HG03442 (cell line): ENCODE data around the gene TSC22D3.
"Not testable (repeated sequence)": the region's sequence is repeated elsewhere in the genome, so short reads cannot be mapped to it uniquely, and the experiment has no call there.

ENCODE experiments used
- ATAC-seq: cut with Tn5 transposase; IDR thresholded peaks from one replicate; pipeline ENCODE4 v1.9.1; 2021; ENCODE audit warnings: mild to moderate bottlenecking, moderate library complexity; ENCODE audit not compliant: unreplicated experiment

The TSC22D3 gene

GRCh38 chrX:107775734-107776511 is at the start of gene TSC22D3:
Gene TSC22D3 (minus strand): TSS chrX:107775787. CDS start chrX:107775419, 368 bp downstream.
- ATAC-seq: peak; percentile 85

DNA sequence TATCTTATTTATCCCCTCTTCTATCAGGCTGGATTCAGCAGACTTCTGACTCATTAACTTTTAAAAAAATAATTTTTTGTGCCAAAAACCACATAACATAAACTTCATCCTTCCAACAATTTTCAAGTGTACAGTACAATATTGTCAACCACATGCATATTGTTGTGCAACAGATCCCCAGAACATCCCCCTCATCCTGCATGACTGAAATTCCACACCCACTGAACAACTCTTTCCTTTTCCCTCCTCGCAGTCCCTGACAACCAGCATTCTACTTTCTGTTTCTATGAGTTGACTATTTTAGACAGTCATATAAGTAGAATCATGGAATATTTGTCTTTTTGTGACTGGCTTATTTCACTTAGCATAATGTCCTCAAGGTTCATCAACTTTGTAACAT is 47.9 kb upstream of the TSC22D3 start:
- no peak for ATAC-seq

DNA sequence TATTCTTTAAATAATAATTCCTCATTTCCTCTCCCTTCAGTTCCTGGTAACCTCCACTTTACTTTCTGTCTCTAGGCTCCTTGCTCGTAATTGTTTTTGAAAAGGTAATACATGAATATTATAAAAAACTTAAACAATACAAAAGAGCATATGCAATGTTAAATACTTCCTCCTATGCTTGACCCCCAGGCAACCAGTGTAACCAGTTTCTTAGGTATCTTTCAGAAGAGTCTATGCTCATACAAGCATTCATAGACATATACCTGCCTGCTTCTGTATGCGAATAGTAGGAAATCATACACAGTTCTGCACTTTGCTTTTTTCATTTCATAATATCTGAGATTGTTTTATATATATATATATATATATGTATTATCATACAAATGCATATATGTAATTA is 47.5 kb upstream of the TSC22D3 start:
- no peak for ATAC-seq

DNA sequence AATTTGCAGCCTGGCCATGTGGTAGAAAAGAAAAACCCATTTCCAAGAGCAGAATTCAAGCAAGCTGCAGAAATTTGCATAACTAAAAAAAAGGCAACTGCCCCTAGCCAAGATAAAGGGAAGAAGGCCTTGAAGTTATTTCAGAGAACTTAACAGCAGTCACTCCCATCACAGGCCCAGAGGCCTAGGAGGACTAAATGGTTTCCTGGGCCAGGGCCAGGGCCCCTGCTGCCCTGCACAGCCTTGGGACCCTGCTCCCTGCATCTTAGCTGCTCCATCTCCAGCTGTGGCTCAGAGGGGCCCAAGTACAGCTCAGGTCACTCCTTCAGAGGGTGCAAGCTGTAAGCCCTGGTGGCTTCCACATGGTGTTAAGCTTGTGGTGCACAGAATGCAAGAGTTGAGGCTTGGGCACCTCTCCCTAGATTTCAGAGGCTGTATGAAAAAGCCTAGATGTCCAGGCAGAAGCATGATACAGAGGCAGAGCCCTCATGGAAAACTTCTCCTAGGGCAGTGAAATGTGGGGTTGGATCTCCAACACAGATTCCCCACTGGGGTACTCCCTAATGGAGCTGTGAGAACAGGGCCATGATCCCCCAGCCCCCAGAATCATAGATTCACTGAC is 43.4 kb upstream of the TSC22D3 start:
- no peak for ATAC-seq

- ATAC-seq: not testable (repeated sequence)
Observed at GRCh38 chrX:107810053-107810452, 34.5 kb upstream of the TSC22D3 start.

DNA sequence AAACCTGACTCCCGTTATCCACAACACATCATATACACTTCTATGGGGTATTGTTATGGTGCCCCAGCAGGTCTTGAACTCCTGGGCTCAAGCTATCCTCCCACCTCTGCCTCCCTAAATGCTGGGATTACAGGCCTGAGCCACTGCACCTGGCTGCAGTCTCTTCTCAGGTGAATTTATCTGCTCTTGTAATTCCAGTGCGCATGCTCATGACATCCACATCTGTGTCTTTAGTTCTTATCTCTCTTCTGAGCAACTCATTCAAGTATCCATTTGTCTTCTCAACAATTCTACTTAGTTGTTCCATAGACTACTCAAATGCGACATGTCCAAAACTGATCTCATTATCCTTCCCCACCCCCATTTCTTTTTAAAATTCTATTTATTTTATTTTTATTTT is 29.6 kb upstream of the TSC22D3 start:
- ATAC-seq: no peak

DNA sequence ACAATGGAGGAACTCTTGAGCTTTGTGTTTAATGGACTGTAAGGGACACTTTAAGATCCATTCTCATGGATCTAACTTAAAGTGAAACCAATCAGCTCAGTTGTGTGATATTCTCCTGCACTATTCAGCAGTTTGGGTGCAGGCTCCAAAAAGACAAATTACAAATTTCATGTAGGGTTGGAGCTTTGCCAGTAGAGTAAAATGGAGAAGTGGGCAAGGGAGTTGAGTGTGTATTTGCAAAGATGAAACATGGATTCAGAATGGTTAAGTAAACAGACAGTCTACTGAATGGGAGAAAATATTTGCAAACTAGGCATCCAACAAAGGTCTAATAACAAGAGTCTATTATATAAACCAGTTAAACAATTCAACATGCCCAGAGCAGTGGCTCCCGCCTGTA is 28.8 kb upstream of the TSC22D3 start:
- ATAC-seq: no peak

- no peak for ATAC-seq
Observed at GRCh38 chrX:107787827-107788226, 12.2 kb upstream of the TSC22D3 start.

- ATAC-seq: no peak
Observed at GRCh38 chrX:107780525-107780924, 4.9 kb upstream of the TSC22D3 start.

DNA sequence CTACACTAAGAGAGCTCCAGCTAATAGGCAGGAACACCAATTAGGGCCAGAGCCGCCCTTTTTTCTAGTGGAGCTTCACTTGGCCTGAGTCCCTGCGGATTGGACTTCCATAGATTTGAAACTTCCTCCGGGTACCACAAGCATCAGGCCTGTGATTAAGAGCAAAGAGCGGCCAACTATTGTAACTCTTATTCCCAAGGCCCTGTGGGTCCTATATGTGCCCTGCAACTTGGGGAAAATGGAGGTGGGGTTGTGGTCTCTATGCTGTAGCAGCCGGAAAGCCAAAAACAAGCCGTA is 1.9 kb upstream of the TSC22D3 start, which contains the start of gene NCBP2L:
Gene NCBP2L, plus strand, starts transcription at position 198 of the 297 bp plus-strand sequence. CDS start 16,488 bp downstream, outside the sequence.
- ATAC-seq: no peak

GRCh38 chrX:107776649-107777535 is 1.3 kb upstream of the TSC22D3 start:
- ATAC-seq: peak; percentile 72

GRCh38 chrX:107775000-107775733 is 420 bp downstream of the TSC22D3 start:
- no peak for ATAC-seq

DNA sequence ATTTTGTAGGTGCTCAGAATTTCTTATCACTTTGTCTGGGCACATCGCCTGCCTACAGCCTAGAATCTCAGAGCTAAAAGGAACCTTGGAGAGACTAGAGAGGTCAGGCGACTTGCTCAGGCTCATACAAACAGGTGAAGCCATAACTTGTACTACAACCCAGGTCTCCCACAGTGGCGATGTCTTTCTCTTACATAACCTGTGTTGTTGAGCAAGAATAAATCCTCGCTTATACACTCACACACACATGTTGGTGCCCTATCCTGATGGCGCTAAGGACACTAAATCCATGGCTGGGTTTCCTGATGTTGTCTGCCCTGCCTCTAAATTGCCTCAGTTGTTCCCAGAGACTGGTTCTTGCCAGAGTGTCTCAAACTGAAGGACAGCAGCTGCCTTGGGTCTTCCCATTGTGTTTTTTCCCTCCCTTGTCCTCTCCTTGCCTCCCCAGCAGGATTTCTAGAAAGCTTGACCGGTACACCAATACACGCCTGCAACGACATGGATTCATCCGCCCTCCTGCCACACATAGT is 1.6 kb downstream of the TSC22D3 start:
- ATAC-seq: no peak

- ATAC-seq: no peak
Observed at GRCh38 chrX:107773206-107773605, 2.4 kb downstream of the TSC22D3 start.

DNA sequence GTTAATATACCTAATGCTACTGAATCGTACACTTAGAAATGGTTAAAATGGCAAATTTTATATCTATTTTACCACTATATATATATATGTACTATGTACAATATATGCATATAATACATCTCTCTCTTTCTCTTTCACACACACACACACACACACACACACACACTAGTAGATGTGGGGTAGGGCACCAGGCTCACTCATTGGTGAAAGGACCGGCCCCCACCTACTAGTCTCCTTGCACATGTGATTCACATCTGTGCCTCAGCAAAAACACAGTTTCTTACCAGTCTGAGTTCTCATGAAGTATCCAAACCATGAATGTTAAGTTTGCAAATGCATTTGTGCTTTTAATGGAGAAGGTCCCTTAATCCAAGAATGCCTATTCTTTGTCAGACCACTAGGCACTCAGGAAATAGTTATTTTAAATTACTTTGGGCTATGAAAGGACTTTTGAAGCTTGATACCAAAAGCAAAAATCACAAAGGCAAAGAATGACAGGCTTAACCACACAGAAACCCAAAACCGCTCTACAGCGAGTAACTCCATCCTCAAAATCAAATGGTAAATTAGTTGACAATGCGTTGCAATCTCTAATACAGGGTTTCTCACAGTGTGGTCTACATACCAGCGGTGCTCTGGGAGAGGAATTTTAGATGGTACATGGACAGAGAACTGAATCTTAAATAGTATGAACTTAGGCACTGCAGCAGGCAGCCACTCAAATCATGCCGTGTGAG is 5.8 kb downstream of the TSC22D3 start:
- ATAC-seq: no peak

DNA sequence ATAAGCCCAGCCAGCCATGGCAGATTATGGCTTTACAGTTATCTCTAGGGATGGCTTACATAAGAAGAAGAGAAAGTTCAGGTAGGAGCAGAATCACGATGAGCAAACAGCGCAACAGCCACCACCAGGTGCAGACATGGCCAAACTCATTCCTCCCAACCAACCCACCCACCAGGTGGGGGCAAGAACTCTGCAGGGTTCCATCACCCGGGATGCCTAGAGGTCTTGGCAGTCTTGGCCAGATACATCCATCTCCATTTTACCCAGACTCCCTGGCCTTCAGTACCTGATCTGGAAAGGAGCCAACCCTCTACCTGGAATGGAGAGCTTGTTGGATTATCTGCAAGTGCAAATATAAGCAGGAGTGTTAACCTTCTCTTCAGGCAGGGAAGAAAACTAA is 7.5 kb downstream of the TSC22D3 start:
- no peak for ATAC-seq

- no peak for ATAC-seq
Observed at GRCh38 chrX:107766470-107767150, 9.0 kb downstream of the TSC22D3 start.

DNA sequence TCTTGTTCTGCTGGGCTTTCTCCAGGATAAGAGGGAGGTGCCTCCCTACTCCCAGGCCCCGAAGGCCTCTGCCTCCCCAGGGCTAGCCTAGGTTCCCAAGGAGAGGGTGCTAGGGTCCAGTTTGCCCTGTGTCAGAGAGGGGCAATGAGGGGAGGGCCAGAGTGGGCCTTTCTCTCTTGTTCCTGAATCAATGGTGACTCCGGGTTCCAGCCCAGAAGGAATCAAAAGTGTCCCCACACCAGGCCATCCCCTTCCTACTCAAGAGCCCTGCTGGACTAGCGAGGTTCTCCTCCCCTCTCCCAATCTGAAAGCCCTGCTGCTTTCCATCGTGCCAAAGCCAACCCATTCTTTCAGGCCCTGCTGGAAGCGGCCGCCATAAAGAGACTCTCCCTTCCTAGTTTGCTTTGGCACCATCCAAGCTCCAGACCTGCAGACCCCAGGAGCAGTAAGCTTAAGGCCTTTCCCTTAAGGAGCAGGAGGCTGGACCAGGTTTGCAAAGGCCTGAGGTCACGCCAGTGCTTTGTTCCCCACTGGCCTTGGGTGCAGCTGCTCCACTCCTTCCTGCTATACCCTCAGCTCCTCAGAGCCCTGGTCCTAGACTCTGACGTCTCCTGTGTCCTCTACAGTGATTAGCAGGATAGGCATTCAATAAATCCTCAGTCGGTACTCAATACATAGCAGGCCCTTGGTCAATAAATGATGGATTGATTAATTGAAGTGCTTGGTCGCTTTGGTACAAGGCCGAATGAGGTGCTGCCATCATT is 10.6 kb downstream of the TSC22D3 start:
- ATAC-seq: no peak

- no peak for ATAC-seq
Observed at GRCh38 chrX:107763647-107764046, 11.9 kb downstream of the TSC22D3 start.
